ENCODE measurements around the gene ZFAND3. TPM values are rescaled to one million over a fixed set of nuclear protein-coding genes. Genes with fewer than 3 reads are reported as not detected.

ZFAND3 gene
- total and polyA plus RNA-seq, 10 of the 15 experiments (the other 5 are each of a cell fraction or from before 2014, with no cell fraction given) = 0.90 to 34.4 (median 16.3) TPM

GRCh38 chr6:37847704-37848103, 28.2 kb downstream of the ZFAND3 start:
- WGBS (ENCODE audit: insufficient coverage, insufficient replicate concordance, low lambda C conversion rate, missing lambda C conversion rate) = 74% methylated on average over 3 of the region's 3 CpGs
- ATAC-seq = no peak
- in situ Hi-C loops (cut with MboI) (no loop called here), intact Hi-C loops (cut with micrococcal nuclease; ENCODE audit: unreplicated experiment) (no loop called here)
- Histone ChIP-seq H2AFZ (ENCODE audit: control insufficient read depth, low read depth, low read length) (no peak overlapping the region), H3K27ac (ENCODE audit: control insufficient read depth, insufficient read depth) (no peak overlapping the region), H3K4me3 (no peak overlapping the region), H3K4me2 (ENCODE audit: control insufficient read depth, insufficient read depth) (no peak overlapping the region), H3K27me3 (replicated peaks in 1 of 2; ENCODE audit: control insufficient read depth in 2 of 2, insufficient read depth in 2 of 2, low read length in 1 of 2) (no peaks in the 10 kb centered on the region), H3K79me2 (ENCODE audit: control insufficient read depth, insufficient read depth, low read length) (peaks cover 67% of the 10 kb centered on the region), H4K20me1 (ENCODE audit: control insufficient read depth, insufficient read depth) (no peaks in the 10 kb centered on the region), H3K9ac (ENCODE audit: control insufficient read depth, insufficient read depth, low read length) (no peak overlapping the region), H3K9me3 (replicated peaks; ENCODE audit: control insufficient read depth, insufficient read depth, low read length) (no peaks in the 10 kb centered on the region), H3K4me1 (ENCODE audit: control insufficient read depth, insufficient read depth, low read length) (peaks cover 8% of the 10 kb centered on the region), H3K36me3 (ENCODE audit: control insufficient read depth in 2 of 2, insufficient read depth in 2 of 2, low read length in 1 of 2) (peaks cover 0 to 3% of the 10 kb centered on the region in 2 experiments; a peak in 1 of 4 replicates)
- TF ChIP-seq ZBTB40 (IDR thresholded peaks at IDR 0.05; ENCODE audit: borderline replicate concordance) = peak; percentile 79
- no peak for TF ChIP-seq ZBED1 (IDR thresholded peaks at IDR 0.05; ENCODE audit: borderline replicate concordance)
- BruUV-seq (replicated peaks) = no TSS peak
- SMC1A ChIA-PET (ENCODE audit: uncharacterized antibody, unreplicated experiment) = interaction anchor here (1.2 to 5.0 kb wide), 7 partner anchors 10 to 107 kb away, joined by 3 to 28 read pairs (median 5); no protein-coding TSS in a partner anchor
- no peak for DNase-seq (ENCODE audit: low read depth, low spot score)
- CTCF ChIA-PET = interaction anchor here (1.5 to 2.7 kb wide), 2 partner anchors 10 to 16 kb away, joined by 6 to 21 read pairs; no protein-coding TSS in a partner anchor
- POLR2A ChIA-PET = interaction anchor here (1.4 kb wide), 1 partner anchor 10 kb away, joined by 4 read pairs; no protein-coding TSS in a partner anchor
- RAD21 ChIA-PET (ENCODE audit: unreplicated experiment) = interaction anchor here (1.3 kb wide), 2 partner anchors 12 to 21 kb away, joined by 7 to 8 read pairs; no protein-coding TSS in a partner anchor
- FAIRE-seq = no peak
